ENCODE measurements around the gene MUCL3.

DNA sequence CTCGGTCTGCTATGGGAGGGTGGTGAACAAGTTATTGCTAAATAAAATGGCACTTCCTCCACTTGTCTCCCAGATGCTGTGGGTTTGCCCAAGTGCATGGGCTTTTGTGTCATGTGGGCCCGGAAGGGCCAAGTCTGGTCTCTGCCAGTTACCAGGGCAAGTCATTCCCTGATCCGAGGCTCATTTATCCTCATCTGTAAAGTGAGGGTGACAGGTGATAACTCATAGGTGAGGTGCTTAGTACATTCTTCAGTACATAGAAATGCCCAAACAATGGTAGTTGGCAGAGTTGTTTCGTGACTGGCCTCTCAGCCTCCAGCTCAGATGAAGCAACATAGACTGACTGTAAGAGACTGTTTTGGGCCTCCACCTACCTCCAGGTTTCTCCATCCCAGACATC, 2.0 kb upstream of the MUCL3 start:
- TF ChIP-seq, protein P1, sequence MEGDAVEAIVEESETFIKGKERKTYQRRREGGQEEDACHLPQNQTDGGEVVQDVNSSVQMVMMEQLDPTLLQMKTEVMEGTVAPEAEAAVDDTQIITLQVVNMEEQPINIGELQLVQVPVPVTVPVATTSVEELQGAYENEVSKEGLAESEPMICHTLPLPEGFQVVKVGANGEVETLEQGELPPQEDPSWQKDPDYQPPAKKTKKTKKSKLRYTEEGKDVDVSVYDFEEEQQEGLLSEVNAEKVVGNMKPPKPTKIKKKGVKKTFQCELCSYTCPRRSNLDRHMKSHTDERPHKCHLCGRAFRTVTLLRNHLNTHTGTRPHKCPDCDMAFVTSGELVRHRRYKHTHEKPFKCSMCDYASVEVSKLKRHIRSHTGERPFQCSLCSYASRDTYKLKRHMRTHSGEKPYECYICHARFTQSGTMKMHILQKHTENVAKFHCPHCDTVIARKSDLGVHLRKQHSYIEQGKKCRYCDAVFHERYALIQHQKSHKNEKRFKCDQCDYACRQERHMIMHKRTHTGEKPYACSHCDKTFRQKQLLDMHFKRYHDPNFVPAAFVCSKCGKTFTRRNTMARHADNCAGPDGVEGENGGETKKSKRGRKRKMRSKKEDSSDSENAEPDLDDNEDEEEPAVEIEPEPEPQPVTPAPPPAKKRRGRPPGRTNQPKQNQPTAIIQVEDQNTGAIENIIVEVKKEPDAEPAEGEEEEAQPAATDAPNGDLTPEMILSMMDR (IDR thresholded peaks at IDR 0.05; ENCODE audit: insufficient read depth, low read depth, low read length) = no peak
- no peak for TF ChIP-seq EZH2 (IDR thresholded peaks at IDR 0.05; ENCODE audit: insufficient read depth, low read length)

All from astrocyte (in vitro differentiated cells and primary cell).